Heart left ventricle (tissue), 16 donors: Measurements from ENCODE around the gene NAB1. TPM values are rescaled to one million over a fixed set of nuclear protein-coding genes. Genes with fewer than 3 reads are reported as not detected.

Experiments
- ATAC-seq, 4 donors: fragments of 200-7000 bp; cut with Tn5 transposase; one replicate each; pipeline ENCODE4 v1.9.1; 2020 to 2022; ENCODE audit warnings: moderate library complexity in 4 of 4, mild to moderate bottlenecking in 3 of 4, moderate number of reproducible peaks in 1 of 4
- DNase-seq, 5 donors: peaks; one replicate each; pipeline ENCODE4 v3.0.0-alpha.2; 2020
- H3K27ac ChIP-seq, 12 donors: fragments of 200-600 bp; sonication (generic) in 4 of 12; one replicate each; pipeline versions ENCODE4 v1.5.0 to v1.8.0; 2016 to 2022; ENCODE audit warnings: mild to moderate bottlenecking in 2 of 12
- H3K27me3 ChIP-seq, 9 donors: fragments of 200-600 bp; sonication (generic) in 2 of 9; one replicate each; pipeline versions ENCODE4 v1.5.1 to v1.8.0; 2016 to 2022; ENCODE audit warnings: mild to moderate bottlenecking in 3 of 9
- H3K36me3 ChIP-seq, 9 donors: fragments of 200-600 bp; sonication (generic) in 2 of 9; one replicate each; pipeline versions ENCODE4 v1.5.0 to v1.8.0; 2018 to 2022; ENCODE audit warnings: mild to moderate bottlenecking in 2 of 9
- H3K4me1 ChIP-seq, 12 donors: fragments of 200-600 bp; sonication (generic) in 4 of 12; one replicate each; pipeline versions ENCODE4 v1.5.0 to v1.8.0; 2016 to 2022; ENCODE audit warnings: mild to moderate bottlenecking in 3 of 12
- H3K4me3 ChIP-seq, 12 donors: fragments of 200-600 bp; sonication (generic) in 4 of 12; one replicate each; pipeline versions ENCODE4 v1.5.0 to v1.8.0; 2017 to 2022; ENCODE audit warnings: mild to moderate bottlenecking in 9 of 12, moderate library complexity in 4 of 12
- H3K9me3 ChIP-seq, 12 donors: fragments of 200-600 bp; sonication (generic) in 4 of 12; one replicate each; pipeline versions ENCODE4 v1.5.0 to v1.8.0; 2016 to 2022; ENCODE audit warnings: mild to moderate bottlenecking in 1 of 12
- POLR2A ChIP-seq, 2 donors: fragments of 450-650 bp; IDR thresholded peaks; one replicate each; pipeline ENCODE4 v1.6.1; 2017; ENCODE audit warnings: antibody characterized with exemption in 2 of 2, mild to moderate bottlenecking in 2 of 2, moderate library complexity in 2 of 2
- WGBS, 4 donors: extraction: QIAGEN DNeasy Blood & Tissue Kit in 2 of 4; methylation state at CpG; one replicate each; pipeline versions ENCODE4 v1.1.5 to v1.1.7; 2013 to 2018; 5-methylcytosine and 5-hydroxymethylcytosine counted together
- intact Hi-C, 10 donors: fragments of 100-400 bp; cut with DNase I; formaldehyde crosslinking; loops; one replicate each; pipeline versions ENCODE4 v1.11.1 to v1.14.2; 2022
- polyA plus RNA-seq, 2 donors: library from polyadenylated mRNA; stranded (reverse); fragments of 200-250 nt; gene quantifications; one replicate each; pipeline ENCODE4 v1.2.3, GENCODE V29; 2013
- total RNA-seq, 9 donors: library from RNA; depleted of rRNA in 2 of 9; stranded (reverse); fragments of >200 nt in 2 of 9; fragmentation: NEBNext Ultra II Directional in 3 of 9; extraction: Animal tissue kit (Norgen Biotek cat#: 25700) in 3 of 9; gene quantifications; one replicate each; pipeline versions ENCODE4 v1.1.0 to v1.2.4, GENCODE V29; 2016 to 2023
- TF ChIP-seq, protein P1 (sequence below), 12 donors: fragments of 200-600 bp; sonication (generic) in 4 of 12; IDR thresholded peaks; one replicate each; pipeline versions ENCODE4 v1.5.0 to v1.8.0; 2018 to 2022; ENCODE audit warnings: antibody characterized with exemption in 12 of 12, mild to moderate bottlenecking in 5 of 12
- donor health status: ischemic (EF 13 %, LVEDD 7.1; RV severe dilation, severe dysfunction).
- donor health status: healthy with polysubstance abuse.
- donor health status: DM: no; HTN: yes; CAD: no.
- donor health status: DM: no; HTN: no; CAD: no.
- donor health status: ischemic (EF 25% LVEDD 6.9; RV normal size, moderate dysfunction).
- donor health status: ischemic (EF 25% LVEDD 5.7; RV mildly dilated, moderate dysfunction).
- donor health status: healthy.
- donor health status: DM: yes; HTN: yes; CAD: no.
- donor health status: ischemic (EF 35%, LVEDD 5.7; RV mildly dilated, moderate dysfunction).
- donor health status: nonischemic (EF 11% LVEDD 7.7; RV severe dilation, severe dysfunction).
- donor health status: DM: yes; HTN: yes; CAD: no.
- donor health status: PGD.
- donor health status: ischemic (EF 29% LVEDD 5.4; RV normal size, mild dysfunction).
- donor health status: nonischemic (EF 23%, LVEDD 6.1; RV moderate dilation, normal function).

The NAB1 gene
- total and polyA plus RNA-seq, 11 donors: 10.1 to 41.8 (median 29.1) TPM

DNA sequence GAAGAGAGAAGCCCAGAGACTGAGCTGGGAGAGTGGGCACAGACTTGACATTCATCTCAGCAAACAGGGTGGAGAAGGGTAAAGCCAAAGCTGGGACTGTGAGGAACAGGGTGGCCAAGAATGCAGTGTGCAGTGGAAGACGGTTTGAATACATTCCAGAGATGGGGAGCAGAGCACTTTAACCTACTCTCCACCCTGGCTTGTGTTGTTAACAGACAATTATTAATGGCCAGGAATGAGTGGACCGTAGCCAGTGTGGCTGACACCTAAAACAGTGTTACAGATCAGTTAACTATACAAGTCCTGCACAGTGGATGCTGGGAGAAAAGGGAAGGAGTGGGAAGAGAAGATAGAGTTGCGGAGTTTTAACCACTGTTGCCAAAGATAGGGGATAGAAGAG is 7.4 kb upstream of the NAB1 start:
- DNase-seq (no peak), ATAC-seq (peak in 3 of 4 donors; percentile 6 to 47 (median 25))
- WGBS, 4 donors: 49 to 53% (median 52%) methylated on average over 3 of the region's 3 CpGs
- H3K36me3 ChIP-seq: no peaks in the 10 kb centered on the region
- H3K27ac ChIP-seq: peak overlapping the region in 10 of 12 donors; percentile 5 to 64 (median 30)
- intact Hi-C loops: loop anchor here in 2 of 10 donors (10.0 kb wide), 2 partner anchors 57 to 257 kb away; no protein-coding TSS in a partner anchor
- peaks cover 0 to 46% (median 19%) of the 10 kb centered on the region in 12 donors for H3K4me1 ChIP-seq
- no peak for TF ChIP-seq POLR2A (IDR thresholded peaks at IDR 0.05)
- TF ChIP-seq, protein P1, sequence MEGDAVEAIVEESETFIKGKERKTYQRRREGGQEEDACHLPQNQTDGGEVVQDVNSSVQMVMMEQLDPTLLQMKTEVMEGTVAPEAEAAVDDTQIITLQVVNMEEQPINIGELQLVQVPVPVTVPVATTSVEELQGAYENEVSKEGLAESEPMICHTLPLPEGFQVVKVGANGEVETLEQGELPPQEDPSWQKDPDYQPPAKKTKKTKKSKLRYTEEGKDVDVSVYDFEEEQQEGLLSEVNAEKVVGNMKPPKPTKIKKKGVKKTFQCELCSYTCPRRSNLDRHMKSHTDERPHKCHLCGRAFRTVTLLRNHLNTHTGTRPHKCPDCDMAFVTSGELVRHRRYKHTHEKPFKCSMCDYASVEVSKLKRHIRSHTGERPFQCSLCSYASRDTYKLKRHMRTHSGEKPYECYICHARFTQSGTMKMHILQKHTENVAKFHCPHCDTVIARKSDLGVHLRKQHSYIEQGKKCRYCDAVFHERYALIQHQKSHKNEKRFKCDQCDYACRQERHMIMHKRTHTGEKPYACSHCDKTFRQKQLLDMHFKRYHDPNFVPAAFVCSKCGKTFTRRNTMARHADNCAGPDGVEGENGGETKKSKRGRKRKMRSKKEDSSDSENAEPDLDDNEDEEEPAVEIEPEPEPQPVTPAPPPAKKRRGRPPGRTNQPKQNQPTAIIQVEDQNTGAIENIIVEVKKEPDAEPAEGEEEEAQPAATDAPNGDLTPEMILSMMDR (IDR thresholded peaks at IDR 0.05): no peak
- no peaks in the 10 kb centered on the region for H3K9me3 ChIP-seq
- H3K4me3 ChIP-seq: peak overlapping the region in 1 of 12 donors; percentile 12
- no peaks in the 10 kb centered on the region for H3K27me3 ChIP-seq

DNA sequence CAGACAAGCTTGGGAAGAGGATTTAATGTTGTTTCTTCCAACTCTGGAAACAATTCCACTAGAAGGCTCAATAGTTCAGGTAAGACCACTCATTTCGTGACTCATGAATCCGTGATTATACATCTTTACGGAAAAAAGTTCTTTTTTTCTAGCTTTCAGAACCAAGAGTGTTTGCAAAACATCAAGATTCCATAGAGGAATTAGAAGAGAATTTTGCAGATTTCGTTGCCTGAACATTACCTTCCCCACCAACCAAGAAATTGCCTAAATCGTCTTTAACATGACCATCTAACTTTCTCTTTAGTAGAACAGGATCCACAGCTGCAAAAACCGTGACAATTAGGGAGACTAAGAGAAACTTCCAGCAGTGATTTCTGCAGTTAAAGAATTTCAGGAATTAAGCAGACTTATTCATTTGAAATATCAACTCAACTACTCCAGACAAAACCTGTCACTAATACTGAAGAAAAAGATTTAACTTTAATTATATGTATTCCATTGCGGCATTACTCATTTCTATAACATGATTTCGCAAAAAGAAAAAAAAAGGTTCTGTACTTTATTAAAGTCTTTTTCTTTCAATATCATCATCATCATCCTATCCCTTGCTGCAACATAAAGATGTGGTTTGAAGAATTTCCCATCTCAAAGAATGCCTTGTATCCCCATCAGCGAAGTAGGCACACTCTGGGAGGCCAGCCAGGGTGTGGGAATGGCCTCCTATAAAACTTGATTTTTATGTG is 1.9 kb upstream of the NAB1 start:
- no peaks in the 10 kb centered on the region for H3K9me3 ChIP-seq
- H3K4me1 ChIP-seq: peaks cover 0 to 35% (median 19%) of the 10 kb centered on the region in 12 donors
- TF ChIP-seq POLR2A (IDR thresholded peaks at IDR 0.05): no peak
- TF ChIP-seq, protein P1 (IDR thresholded peaks at IDR 0.05): no peak
- H3K27me3 ChIP-seq: no peaks in the 10 kb centered on the region
- DNase-seq: no peak
- intact Hi-C loops: loop anchor here in 7 of 10 donors (5.0 to 10.0 kb wide), 6 partner anchors 62 to 262 kb away; partner anchors contain the start of gene NEMP2 (in 4 of the 7)
- H3K36me3 ChIP-seq: no peaks in the 10 kb centered on the region
- WGBS, 4 donors: 52 to 64% (median 53%) methylated on average over 9 of the region's 9 CpGs
- no peak for ATAC-seq
- H3K4me3 ChIP-seq: peak overlapping the region in 9 of 12 donors; percentile 76 to 93 (median 82)
- peak overlapping the region in 11 of 12 donors; percentile 82 to 98 (median 92) for H3K27ac ChIP-seq

DNA sequence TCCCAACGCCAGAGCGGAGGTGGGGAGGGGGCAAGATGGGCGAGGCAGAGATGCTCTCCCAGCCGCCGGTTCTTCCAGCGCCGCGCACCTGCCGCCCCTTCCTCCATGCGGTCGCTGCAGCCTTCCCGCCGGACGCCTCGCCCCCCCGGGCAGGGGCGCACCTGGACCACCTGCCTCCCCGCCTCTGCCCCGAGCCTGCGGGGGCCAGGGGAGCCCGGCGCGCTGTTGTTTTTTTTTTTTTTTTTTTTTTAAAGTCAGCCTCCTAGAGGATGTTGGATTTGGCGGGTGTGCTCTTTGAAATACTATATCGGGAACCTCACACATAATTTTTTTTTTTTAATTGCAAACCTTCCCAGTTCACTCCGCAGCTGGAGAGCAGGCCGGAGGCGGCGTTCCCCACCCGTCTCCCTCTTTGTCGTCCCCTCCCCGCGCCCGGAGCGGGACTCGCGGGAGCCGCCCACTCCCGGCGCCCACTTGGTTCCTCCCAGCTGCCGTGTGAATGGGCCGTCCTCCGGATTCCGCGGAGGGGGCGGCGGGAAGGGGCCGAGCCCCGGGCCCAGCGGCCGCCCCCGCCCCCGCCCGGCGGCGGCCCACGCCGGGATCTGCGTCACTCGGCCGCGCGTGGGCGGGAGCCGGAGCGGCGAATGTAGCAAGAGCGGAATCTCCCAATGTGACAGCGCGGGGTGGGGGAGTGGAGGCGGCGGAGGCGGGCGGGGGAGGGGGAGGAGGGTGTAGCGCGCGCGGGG is 421 bp upstream of the NAB1 start:
- 0 to 1% (median 1%) methylated on average over 37 to 75 of the region's 78 CpGs for WGBS, 4 donors
- ATAC-seq: peak; percentile 92 to 96 (median 94)
- Histone ChIP-seq H3K36me3 (no peaks in the 10 kb centered on the region), H3K4me3 (peak overlapping the region; percentile 72 to 93 (median 82)), H3K27me3 (no peaks in the 10 kb centered on the region), H3K4me1 (peaks cover 0 to 49% (median 28%) of the 10 kb centered on the region in 12 donors), H3K27ac (peak overlapping the region; percentile 80 to 98 (median 92)), H3K9me3 (no peaks in the 10 kb centered on the region)
- intact Hi-C loops: loop anchor here in 9 of 10 donors (1.0 to 10.0 kb wide), 10 partner anchors 64 to 264 kb away; partner anchors contain the start of gene NEMP2 (in 5 of the 9)
- DNase-seq: peak; percentile 95 to 96 (median 95)
- TF ChIP-seq POLR2A (IDR thresholded peaks at IDR 0.05): peak; percentile 8 to 79
- TF ChIP-seq, protein P1 (IDR thresholded peaks at IDR 0.05): no peak
